ENCODE measurements around the gene DARS1. TPM values are rescaled to one million over a fixed set of nuclear protein-coding genes. Genes with fewer than 3 reads are reported as not detected.
"Not testable (repeated sequence)": the region's sequence is repeated elsewhere in the genome, so short reads cannot be mapped to it uniquely, and the experiment has no call there.

Gene DARS1
- total RNA-seq, 4 donors from 2014 or later = 58.7 to 73.6 (median 65.7) TPM

GRCh38 chr2:135899567-135899966, 85.9 kb downstream of the DARS1 start:
- 54 to 67% methylated on average over 4 of the region's 4 CpGs for WGBS, 2 donors
- no peak overlapping the region for H3K4me3 ChIP-seq (ENCODE audit: low read depth, poor library complexity, severe bottlenecking)
- intact Hi-C loops (cut with DNase I; ENCODE audit: low total_unique reads) = no loop called here
- DNase-seq (ENCODE audit: low spot score in 2 of 2) = no peak
- TF ChIP-seq POLR2A (IDR thresholded peaks at IDR 0.05) (no peak), CTCF (IDR thresholded peaks at IDR 0.05) (no peak)

- TF ChIP-seq POLR2A (IDR thresholded peaks at IDR 0.05) = no peak
- TF ChIP-seq CTCF (IDR thresholded peaks at IDR 0.05) = no peak
Observed at GRCh38 chr2:135898234-135898786, 87.1 kb downstream of the DARS1 start.

GRCh38 chr2:135894930-135895329, 90.5 kb downstream of the DARS1 start:
- no peak overlapping the region for H3K4me3 ChIP-seq (ENCODE audit: low read depth, poor library complexity, severe bottlenecking)
- DNase-seq (ENCODE audit: low spot score in 2 of 2) = no peak
- intact Hi-C loops (cut with DNase I; ENCODE audit: low total_unique reads) = no loop called here
- WGBS, 2 donors = 82 to 89% methylated on average over 1 of the region's 1 CpG
- TF ChIP-seq POLR2A (IDR thresholded peaks at IDR 0.05) (no peak), CTCF (IDR thresholded peaks at IDR 0.05) (no peak)

More at GRCh38 chr2:135898234-135898786, 87.1 kb downstream of the DARS1 start:
- H3K4me3 ChIP-seq (ENCODE audit: low read depth, poor library complexity, severe bottlenecking) = no peak overlapping the region
- WGBS, 2 donors = 92 to 95% methylated on average over 3 of the region's 3 CpGs
- DNase-seq (ENCODE audit: low spot score in 2 of 2) = no peak
- intact Hi-C loops (cut with DNase I; ENCODE audit: low total_unique reads) = no loop called here

- WGBS, 2 donors = 91 to 95% methylated on average over 2 of the region's 2 CpGs
- TF ChIP-seq CTCF (IDR thresholded peaks at IDR 0.05) (no peak), POLR2A (IDR thresholded peaks at IDR 0.05) (no peak)
- no peak for DNase-seq (ENCODE audit: low spot score in 2 of 2)
- H3K4me3 ChIP-seq (ENCODE audit: low read depth, poor library complexity, severe bottlenecking) = no peak overlapping the region
- intact Hi-C loops (cut with DNase I; ENCODE audit: low total_unique reads) = no loop called here
Observed at GRCh38 chr2:135893374-135893794, 92.0 kb downstream of the DARS1 start.

GRCh38 chr2:135890835-135891234, 94.6 kb downstream of the DARS1 start:
- 63 to 70% methylated on average over 6 of the region's 6 CpGs for WGBS, 2 donors
- no peak overlapping the region for H3K4me3 ChIP-seq (ENCODE audit: low read depth, poor library complexity, severe bottlenecking)
- intact Hi-C loops (cut with DNase I; ENCODE audit: low total_unique reads) = no loop called here
- TF ChIP-seq POLR2A (IDR thresholded peaks at IDR 0.05) = no peak
- no peak for TF ChIP-seq CTCF (IDR thresholded peaks at IDR 0.05)
- no peak for DNase-seq (ENCODE audit: low spot score in 2 of 2)

- DNase-seq (ENCODE audit: low spot score in 2 of 2) = no peak
Observed at GRCh38 chr2:135890149-135890548, 95.3 kb downstream of the DARS1 start.

GRCh38 chr2:135888587-135888986, 96.8 kb downstream of the DARS1 start:
- WGBS, 2 donors = 78 to 88% methylated on average over 5 of the region's 5 CpGs
- DNase-seq (ENCODE audit: low spot score in 2 of 2); H3K4me3 ChIP-seq (ENCODE audit: low read depth, poor library complexity, severe bottlenecking); intact Hi-C loops (cut with DNase I; ENCODE audit: low total_unique reads): not testable (repeated sequence)

More at GRCh38 chr2:135890149-135890548, 95.3 kb downstream of the DARS1 start:
- TF ChIP-seq CTCF (IDR thresholded peaks at IDR 0.05) (no peak), POLR2A (IDR thresholded peaks at IDR 0.05) (no peak)
- intact Hi-C loops (cut with DNase I; ENCODE audit: low total_unique reads) = no loop called here
- no peak overlapping the region for H3K4me3 ChIP-seq (ENCODE audit: low read depth, poor library complexity, severe bottlenecking)
- WGBS, 2 donors = 96% methylated on average over 4 of the region's 4 CpGs
